NCI-H2171 (cell line): ENCODE data around the gene PSMC3IP.
"Not testable (repeated sequence)": the region's sequence is repeated elsewhere in the genome, so short reads cannot be mapped to it uniquely, and the experiment has no call there.

Experiments used
- DNase-seq: peaks from one replicate; lab custom pipeline; 2025; lab: John Stamatoyannopoulos, UW

PSMC3IP gene

GRCh38 chr17:42560246-42560645, 17.3 kb downstream of the PSMC3IP start:
- no peak for DNase-seq

GRCh38 chr17:42559075-42559474, 18.5 kb downstream of the PSMC3IP start:
- no peak for DNase-seq

GRCh38 chr17:42555961-42556617, 21.4 kb downstream of the PSMC3IP start:
- DNase-seq = not testable (repeated sequence)

- DNase-seq = no peak
Measured at GRCh38 chr17:42555122-42555622, 22.4 kb downstream of the PSMC3IP start.

- peak; percentile 61 for DNase-seq
Measured at GRCh38 chr17:42554250-42555121, 23.0 kb downstream of the PSMC3IP start.

- no peak for DNase-seq
Measured at GRCh38 chr17:42553866-42554249, 23.7 kb downstream of the PSMC3IP start.

- no peak for DNase-seq
Measured at GRCh38 chr17:42553161-42553818, 24.2 kb downstream of the PSMC3IP start.

GRCh38 chr17:42552736-42553135, 24.8 kb downstream of the PSMC3IP start, which contains the start of gene HSD17B1:
HSD17B1 (plus strand) TSS chr17:42552923; CDS start chr17:42552934, 11 bp downstream.
- not testable (repeated sequence) for DNase-seq

- DNase-seq = no peak
Measured at GRCh38 chr17:42548993-42549755, 28.4 kb downstream of the PSMC3IP start.

- DNase-seq = peak; percentile 56
Measured at GRCh38 chr17:42548070-42548837, 29.3 kb downstream of the PSMC3IP start.

GRCh38 chr17:42547698-42548069, 29.8 kb downstream of the PSMC3IP start:
- DNase-seq = no peak

- no peak for DNase-seq
Measured at GRCh38 chr17:42547001-42547461, 30.5 kb downstream of the PSMC3IP start.

GRCh38 chr17:42545755-42546505, 31.6 kb downstream of the PSMC3IP start:
- not testable (repeated sequence) for DNase-seq

GRCh38 chr17:42544874-42545283, 32.6 kb downstream of the PSMC3IP start:
- no peak for DNase-seq

- DNase-seq = no peak
Measured at GRCh38 chr17:42543190-42544079, 34.1 kb downstream of the PSMC3IP start.

- DNase-seq = no peak
Measured at GRCh38 chr17:42541041-42541833, 36.3 kb downstream of the PSMC3IP start.

- not testable (repeated sequence) for DNase-seq
Measured at GRCh38 chr17:42540558-42540957, 37.0 kb downstream of the PSMC3IP start.

GRCh38 chr17:42538482-42538881, 39.0 kb downstream of the PSMC3IP start:
- DNase-seq = no peak
